Hepatocyte (in vitro differentiated cells): ENCODE measurements around the gene EPC2.

ENCODE experiments used
- EZH2 ChIP-seq: fragments of 200-600 bp; sonication (generic); IDR thresholded peaks from 2 replicates; pipeline ENCODE4 v1.6.1; 2016; ENCODE audit warnings: antibody characterized with exemption, mild to moderate bottlenecking, borderline replicate concordance
- EZH2phosphoT487 ChIP-seq: fragments of 200-600 bp; sonication (generic); IDR thresholded peaks from one replicate; pipeline ENCODE4 v1.6.1; 2018; ENCODE audit warnings: antibody characterized with exemption, mild to moderate bottlenecking, low read depth, moderate library complexity; ENCODE audit not compliant: unreplicated experiment, severe bottlenecking
- TF ChIP-seq, protein P1 (sequence below): fragments of 200-600 bp; sonication (generic); IDR thresholded peaks from 2 replicates; pipeline ENCODE4 v1.5.1; 2016; ENCODE audit warnings: antibody characterized with exemption, mild to moderate bottlenecking; ENCODE audit not compliant: poor library complexity

DNA sequence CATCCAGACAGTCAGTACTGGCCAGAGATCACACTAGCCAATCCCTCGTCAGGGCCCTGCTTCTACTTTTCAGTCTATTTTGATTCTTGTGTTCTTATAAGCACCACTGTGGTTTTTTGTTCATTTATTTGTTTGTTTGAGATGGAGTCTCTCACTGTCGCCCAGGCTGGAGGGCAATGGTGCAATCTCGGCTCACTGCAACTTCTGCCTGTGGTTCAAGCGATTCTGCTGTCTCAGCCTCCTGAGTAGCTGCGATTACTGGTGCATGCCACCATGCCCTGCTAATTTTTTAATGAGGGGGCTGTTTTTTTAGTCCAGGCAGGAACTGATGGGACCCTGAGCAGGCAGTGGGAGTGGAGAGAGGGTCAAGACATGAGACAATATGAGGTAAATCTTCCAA, 165.5 kb downstream of the EPC2 start:
- TF ChIP-seq, protein P1, sequence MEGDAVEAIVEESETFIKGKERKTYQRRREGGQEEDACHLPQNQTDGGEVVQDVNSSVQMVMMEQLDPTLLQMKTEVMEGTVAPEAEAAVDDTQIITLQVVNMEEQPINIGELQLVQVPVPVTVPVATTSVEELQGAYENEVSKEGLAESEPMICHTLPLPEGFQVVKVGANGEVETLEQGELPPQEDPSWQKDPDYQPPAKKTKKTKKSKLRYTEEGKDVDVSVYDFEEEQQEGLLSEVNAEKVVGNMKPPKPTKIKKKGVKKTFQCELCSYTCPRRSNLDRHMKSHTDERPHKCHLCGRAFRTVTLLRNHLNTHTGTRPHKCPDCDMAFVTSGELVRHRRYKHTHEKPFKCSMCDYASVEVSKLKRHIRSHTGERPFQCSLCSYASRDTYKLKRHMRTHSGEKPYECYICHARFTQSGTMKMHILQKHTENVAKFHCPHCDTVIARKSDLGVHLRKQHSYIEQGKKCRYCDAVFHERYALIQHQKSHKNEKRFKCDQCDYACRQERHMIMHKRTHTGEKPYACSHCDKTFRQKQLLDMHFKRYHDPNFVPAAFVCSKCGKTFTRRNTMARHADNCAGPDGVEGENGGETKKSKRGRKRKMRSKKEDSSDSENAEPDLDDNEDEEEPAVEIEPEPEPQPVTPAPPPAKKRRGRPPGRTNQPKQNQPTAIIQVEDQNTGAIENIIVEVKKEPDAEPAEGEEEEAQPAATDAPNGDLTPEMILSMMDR: no peak
- TF ChIP-seq EZH2phosphoT487 (no peak), EZH2 (no peak)
